ENCODE data around the gene KCNIP4. TPM values are rescaled to one million over a fixed set of nuclear protein-coding genes. Genes with fewer than 3 reads are reported as not detected.

Gene KCNIP4
- total RNA-seq, 1 donor from 2014 or later: not detected

- ATAC-seq (ENCODE audit: low read depth) (no peak), DNase-seq (no peak)
- no peaks in the 10 kb centered on the region for H3K4me1 Mint-ChIP-seq
- H3K4me3 Mint-ChIP-seq: no peak overlapping the region
- TF ChIP-seq CTCF (IDR thresholded peaks at IDR 0.05): no peak
- H3K27me3 Mint-ChIP-seq: no peaks in the 10 kb centered on the region
- CTCF ChIA-PET: no interaction called here
- H3K9me3 Mint-ChIP-seq: no peaks in the 10 kb centered on the region
- no peaks in the 10 kb centered on the region for H3K36me3 Mint-ChIP-seq (ENCODE audit: low read depth)
- no peak overlapping the region for H3K27ac Mint-ChIP-seq
- intact Hi-C loops (cut with micrococcal nuclease): no loop called here
- POLR2A ChIA-PET: no interaction called here
These were observed 262.7 kb downstream of the KCNIP4 start for GRCh38 chr4:21685911-21686310.

DNA sequence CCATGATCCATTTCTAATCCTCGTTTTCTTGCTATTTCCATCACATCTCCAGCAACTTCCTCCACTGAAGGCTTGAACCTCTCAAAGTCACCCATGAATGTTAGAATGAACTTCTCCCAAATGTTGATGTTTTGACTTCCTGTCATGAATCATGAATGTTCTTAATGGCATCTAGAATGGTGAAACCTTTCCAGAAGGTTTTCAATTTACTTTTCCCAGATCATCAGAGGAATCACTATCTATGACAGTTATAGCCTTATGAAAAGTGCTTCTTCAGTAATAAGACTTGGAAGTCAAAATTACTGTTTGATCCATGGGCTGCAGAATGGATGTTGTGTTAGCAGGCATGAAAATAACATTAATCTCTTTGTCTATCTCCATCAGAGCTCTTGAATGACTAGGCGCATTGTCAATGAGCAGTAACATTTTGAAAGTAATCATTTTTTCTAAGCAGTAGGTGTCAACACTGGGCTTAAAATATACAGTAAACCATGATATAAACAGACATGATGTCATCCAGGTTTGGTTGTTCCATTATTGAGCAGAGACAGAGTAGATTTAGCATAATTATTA is 268.2 kb downstream of the KCNIP4 start:
- intact Hi-C loops (cut with micrococcal nuclease): no loop called here
- Mint-ChIP-seq H3K27ac (no peak overlapping the region), H3K9me3 (no peaks in the 10 kb centered on the region), H3K4me1 (no peaks in the 10 kb centered on the region), H3K36me3 (ENCODE audit: low read depth) (no peaks in the 10 kb centered on the region), H3K27me3 (no peaks in the 10 kb centered on the region), H3K4me3 (no peak overlapping the region)
- CTCF ChIA-PET: no interaction called here
- DNase-seq (no peak), ATAC-seq (ENCODE audit: low read depth) (no peak)
- POLR2A ChIA-PET: no interaction called here
- TF ChIP-seq CTCF (IDR thresholded peaks at IDR 0.05): no peak

- TF ChIP-seq CTCF (IDR thresholded peaks at IDR 0.05): no peak
- POLR2A ChIA-PET: no interaction called here
- no peak overlapping the region for H3K4me3 Mint-ChIP-seq
- intact Hi-C loops (cut with micrococcal nuclease): no loop called here
- H3K4me1 Mint-ChIP-seq: no peaks in the 10 kb centered on the region
- no peak for DNase-seq
- CTCF ChIA-PET: no interaction called here
- no peaks in the 10 kb centered on the region for H3K27me3 Mint-ChIP-seq
- no peaks in the 10 kb centered on the region for H3K36me3 Mint-ChIP-seq (ENCODE audit: low read depth)
- H3K9me3 Mint-ChIP-seq: no peaks in the 10 kb centered on the region
- no peak for ATAC-seq (ENCODE audit: low read depth)
- H3K27ac Mint-ChIP-seq: no peak overlapping the region
These were observed 269.9 kb downstream of the KCNIP4 start for GRCh38 chr4:21678711-21679110.

- ATAC-seq (ENCODE audit: low read depth) (no peak), DNase-seq (no peak)
- Mint-ChIP-seq H3K4me3 (no peak overlapping the region), H3K4me1 (no peaks in the 10 kb centered on the region), H3K27me3 (no peaks in the 10 kb centered on the region), H3K9me3 (no peaks in the 10 kb centered on the region), H3K36me3 (ENCODE audit: low read depth) (no peaks in the 10 kb centered on the region), H3K27ac (no peak overlapping the region)
- intact Hi-C loops (cut with micrococcal nuclease): no loop called here
- CTCF ChIA-PET: no interaction called here
- POLR2A ChIA-PET: no interaction called here
- no peak for TF ChIP-seq CTCF (IDR thresholded peaks at IDR 0.05)
These were observed 271.4 kb downstream of the KCNIP4 start for GRCh38 chr4:21677173-21677572.

- no peaks in the 10 kb centered on the region for H3K36me3 Mint-ChIP-seq (ENCODE audit: low read depth)
- no peak overlapping the region for H3K4me3 Mint-ChIP-seq
- ChIA-PET CTCF (no interaction called here), POLR2A (no interaction called here)
- intact Hi-C loops (cut with micrococcal nuclease): no loop called here
- DNase-seq: no peak
- no peak overlapping the region for H3K27ac Mint-ChIP-seq
- no peaks in the 10 kb centered on the region for H3K27me3 Mint-ChIP-seq
- no peaks in the 10 kb centered on the region for H3K4me1 Mint-ChIP-seq
- no peak for ATAC-seq (ENCODE audit: low read depth)
- no peak for TF ChIP-seq CTCF (IDR thresholded peaks at IDR 0.05)
- H3K9me3 Mint-ChIP-seq: peaks cover 5% of the 10 kb centered on the region
These were observed 284.2 kb downstream of the KCNIP4 start for GRCh38 chr4:21664355-21664754.
